ENCODE measurements around the gene SH3RF3. TPM values are rescaled to one million over a fixed set of nuclear protein-coding genes. Genes with fewer than 3 reads are reported as not detected.

The SH3RF3 gene
- total RNA-seq, 1 experiment from 2014 or later = 1.0 TPM

- TF ChIP-seq ARID4B (CRISPR knock-in tag; IDR thresholded peaks at IDR 0.05; ENCODE audit: borderline replicate concordance) (no peak), ZBTB43 (CRISPR knock-in tag; IDR thresholded peaks at IDR 0.05) (no peak), JAZF1 (CRISPR knock-in tag; IDR thresholded peaks at IDR 0.05) (no peak), CTCF (IDR thresholded peaks at IDR 0.05) (no peak), GTF2I (CRISPR knock-in tag; conservative IDR thresholded peaks at IDR 0.05) (no peak), ESRRA (CRISPR knock-in tag; IDR thresholded peaks at IDR 0.05; ENCODE audit: borderline replicate concordance) (no peak), ZNF416 (CRISPR knock-in tag; IDR thresholded peaks at IDR 0.05) (no peak), TEAD4 (CRISPR knock-in tag; IDR thresholded peaks at IDR 0.05) (no peak), TCF7 (CRISPR knock-in tag; IDR thresholded peaks at IDR 0.05; ENCODE audit: low read depth) (no peak), MXD4 (CRISPR knock-in tag; IDR thresholded peaks at IDR 0.05; ENCODE audit: borderline replicate concordance) (no peak), CDX4 (CRISPR knock-in tag; IDR thresholded peaks at IDR 0.05; ENCODE audit: borderline replicate concordance) (no peak)
Measured at GRCh38 chr2:109118321-109118720, 10.7 kb upstream of the SH3RF3 start (continued).

- Mint-ChIP-seq H3K9me3 (peaks cover 29% of the 10 kb centered on the region), H3K4me3 (no peak overlapping the region), H3K4me1 (peaks cover 6% of the 10 kb centered on the region), H3K36me3 (peaks cover 19% of the 10 kb centered on the region), H3K27ac (no peak overlapping the region), H3K27me3 (ENCODE audit: low read depth) (peaks cover 20% of the 10 kb centered on the region)
- DNase-seq (ENCODE audit: low spot score) (no peak), ATAC-seq (no peak)
- ChIA-PET CTCF (no interaction called here), POLR2A (no interaction called here)
- TF ChIP-seq TP53 (CRISPR knock-in tag; IDR thresholded peaks at IDR 0.05) (no peak), ZNF121 (CRISPR knock-in tag; IDR thresholded peaks at IDR 0.05) (no peak), PREB (CRISPR knock-in tag; IDR thresholded peaks at IDR 0.05; ENCODE audit: borderline replicate concordance) (no peak), E2F4 (CRISPR knock-in tag; IDR thresholded peaks at IDR 0.05; ENCODE audit: borderline replicate concordance, low read depth) (no peak), ZSCAN18 (CRISPR knock-in tag; IDR thresholded peaks at IDR 0.05) (no peak), GTF2I (CRISPR knock-in tag; conservative IDR thresholded peaks at IDR 0.05) (no peak), ZNF532 (CRISPR knock-in tag; IDR thresholded peaks at IDR 0.05; ENCODE audit: borderline replicate concordance) (no peak), JAZF1 (CRISPR knock-in tag; IDR thresholded peaks at IDR 0.05) (no peak), ZNF219 (CRISPR knock-in tag; IDR thresholded peaks at IDR 0.05; ENCODE audit: borderline replicate concordance) (no peak), SMAD3 (CRISPR knock-in tag; IDR thresholded peaks at IDR 0.05; ENCODE audit: borderline replicate concordance) (no peak), CBFB (CRISPR knock-in tag; IDR thresholded peaks at IDR 0.05; ENCODE audit: low read depth) (no peak)
Measured at GRCh38 chr2:109120166-109120565, 8.8 kb upstream of the SH3RF3 start.

Data from WTC11 (cell line).